ENCODE measurements around the gene GINS1.

- TF ChIP-seq POLR2AphosphoS5 (IDR thresholded peaks at IDR 0.05; ENCODE audit: low read depth, low read length) (no peak), FOXM1 (IDR thresholded peaks at IDR 0.05; ENCODE audit: low read depth) (no peak), FOXJ3 (CRISPR knock-in tag; IDR thresholded peaks at IDR 0.05) (no peak), EP300 (IDR thresholded peaks at IDR 0.05; ENCODE audit: borderline replicate concordance in 1 of 2, low read depth in 1 of 2, low read length in 1 of 2) (no peak), RFX5 (IDR thresholded peaks at IDR 0.05; ENCODE audit: low read length) (no peak), CTCF (IDR thresholded peaks at IDR 0.05) (no peak), NFIC (IDR thresholded peaks at IDR 0.05; ENCODE audit: borderline replicate concordance) (no peak), GABPA (IDR thresholded peaks at IDR 0.05; ENCODE audit: low read depth) (no peak), ELF1 (IDR thresholded peaks at IDR 0.05) (no peak), SIN3A (IDR thresholded peaks at IDR 0.05; ENCODE audit: borderline replicate concordance, low read depth, low read length) (no peak)
- TF ChIP-seq, protein P1, sequence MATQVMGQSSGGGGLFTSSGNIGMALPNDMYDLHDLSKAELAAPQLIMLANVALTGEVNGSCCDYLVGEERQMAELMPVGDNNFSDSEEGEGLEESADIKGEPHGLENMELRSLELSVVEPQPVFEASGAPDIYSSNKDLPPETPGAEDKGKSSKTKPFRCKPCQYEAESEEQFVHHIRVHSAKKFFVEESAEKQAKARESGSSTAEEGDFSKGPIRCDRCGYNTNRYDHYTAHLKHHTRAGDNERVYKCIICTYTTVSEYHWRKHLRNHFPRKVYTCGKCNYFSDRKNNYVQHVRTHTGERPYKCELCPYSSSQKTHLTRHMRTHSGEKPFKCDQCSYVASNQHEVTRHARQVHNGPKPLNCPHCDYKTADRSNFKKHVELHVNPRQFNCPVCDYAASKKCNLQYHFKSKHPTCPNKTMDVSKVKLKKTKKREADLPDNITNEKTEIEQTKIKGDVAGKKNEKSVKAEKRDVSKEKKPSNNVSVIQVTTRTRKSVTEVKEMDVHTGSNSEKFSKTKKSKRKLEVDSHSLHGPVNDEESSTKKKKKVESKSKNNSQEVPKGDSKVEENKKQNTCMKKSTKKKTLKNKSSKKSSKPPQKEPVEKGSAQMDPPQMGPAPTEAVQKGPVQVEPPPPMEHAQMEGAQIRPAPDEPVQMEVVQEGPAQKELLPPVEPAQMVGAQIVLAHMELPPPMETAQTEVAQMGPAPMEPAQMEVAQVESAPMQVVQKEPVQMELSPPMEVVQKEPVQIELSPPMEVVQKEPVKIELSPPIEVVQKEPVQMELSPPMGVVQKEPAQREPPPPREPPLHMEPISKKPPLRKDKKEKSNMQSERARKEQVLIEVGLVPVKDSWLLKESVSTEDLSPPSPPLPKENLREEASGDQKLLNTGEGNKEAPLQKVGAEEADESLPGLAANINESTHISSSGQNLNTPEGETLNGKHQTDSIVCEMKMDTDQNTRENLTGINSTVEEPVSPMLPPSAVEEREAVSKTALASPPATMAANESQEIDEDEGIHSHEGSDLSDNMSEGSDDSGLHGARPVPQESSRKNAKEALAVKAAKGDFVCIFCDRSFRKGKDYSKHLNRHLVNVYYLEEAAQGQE (IDR thresholded peaks at IDR 0.05; ENCODE audit: low read depth, low read length), result no peak
Observed at GRCh38 chr20:25491446-25492038, 84.1 kb downstream of the GINS1 start.
